ENCODE measurements around the gene YTHDF1.
A peak's percentile ranks its signal among the peaks of the same experiment; 100 is the strongest.

- no peak for TF ChIP-seq POLR2AphosphoS5 (IDR thresholded peaks at IDR 0.05; ENCODE audit: insufficient read depth in 1 of 2, low read depth in 1 of 2)
- TF ChIP-seq, protein P1, sequence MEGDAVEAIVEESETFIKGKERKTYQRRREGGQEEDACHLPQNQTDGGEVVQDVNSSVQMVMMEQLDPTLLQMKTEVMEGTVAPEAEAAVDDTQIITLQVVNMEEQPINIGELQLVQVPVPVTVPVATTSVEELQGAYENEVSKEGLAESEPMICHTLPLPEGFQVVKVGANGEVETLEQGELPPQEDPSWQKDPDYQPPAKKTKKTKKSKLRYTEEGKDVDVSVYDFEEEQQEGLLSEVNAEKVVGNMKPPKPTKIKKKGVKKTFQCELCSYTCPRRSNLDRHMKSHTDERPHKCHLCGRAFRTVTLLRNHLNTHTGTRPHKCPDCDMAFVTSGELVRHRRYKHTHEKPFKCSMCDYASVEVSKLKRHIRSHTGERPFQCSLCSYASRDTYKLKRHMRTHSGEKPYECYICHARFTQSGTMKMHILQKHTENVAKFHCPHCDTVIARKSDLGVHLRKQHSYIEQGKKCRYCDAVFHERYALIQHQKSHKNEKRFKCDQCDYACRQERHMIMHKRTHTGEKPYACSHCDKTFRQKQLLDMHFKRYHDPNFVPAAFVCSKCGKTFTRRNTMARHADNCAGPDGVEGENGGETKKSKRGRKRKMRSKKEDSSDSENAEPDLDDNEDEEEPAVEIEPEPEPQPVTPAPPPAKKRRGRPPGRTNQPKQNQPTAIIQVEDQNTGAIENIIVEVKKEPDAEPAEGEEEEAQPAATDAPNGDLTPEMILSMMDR (IDR thresholded peaks at IDR 0.05), result peak in 2 of 3 experiments; percentile 23 to 30
- no peak for TF ChIP-seq POLR2A (IDR thresholded peaks at IDR 0.05)
Measured at GRCh38 chr20:63183422-63184146, 32.3 kb downstream of the YTHDF1 start.

Data from vagina (tissue), 2 donors.